HG03571 (cell line): Measurements from ENCODE around the gene LCMT2.
"Not testable (repeated sequence)": the region's sequence is repeated elsewhere in the genome, so short reads cannot be mapped to it uniquely, and the experiment has no call there.

ENCODE experiments used
- ATAC-seq: cut with Tn5 transposase; IDR thresholded peaks from one replicate; pipeline ENCODE4 v1.9.1; 2021; ENCODE audit not compliant: unreplicated experiment

The LCMT2 gene

DNA sequence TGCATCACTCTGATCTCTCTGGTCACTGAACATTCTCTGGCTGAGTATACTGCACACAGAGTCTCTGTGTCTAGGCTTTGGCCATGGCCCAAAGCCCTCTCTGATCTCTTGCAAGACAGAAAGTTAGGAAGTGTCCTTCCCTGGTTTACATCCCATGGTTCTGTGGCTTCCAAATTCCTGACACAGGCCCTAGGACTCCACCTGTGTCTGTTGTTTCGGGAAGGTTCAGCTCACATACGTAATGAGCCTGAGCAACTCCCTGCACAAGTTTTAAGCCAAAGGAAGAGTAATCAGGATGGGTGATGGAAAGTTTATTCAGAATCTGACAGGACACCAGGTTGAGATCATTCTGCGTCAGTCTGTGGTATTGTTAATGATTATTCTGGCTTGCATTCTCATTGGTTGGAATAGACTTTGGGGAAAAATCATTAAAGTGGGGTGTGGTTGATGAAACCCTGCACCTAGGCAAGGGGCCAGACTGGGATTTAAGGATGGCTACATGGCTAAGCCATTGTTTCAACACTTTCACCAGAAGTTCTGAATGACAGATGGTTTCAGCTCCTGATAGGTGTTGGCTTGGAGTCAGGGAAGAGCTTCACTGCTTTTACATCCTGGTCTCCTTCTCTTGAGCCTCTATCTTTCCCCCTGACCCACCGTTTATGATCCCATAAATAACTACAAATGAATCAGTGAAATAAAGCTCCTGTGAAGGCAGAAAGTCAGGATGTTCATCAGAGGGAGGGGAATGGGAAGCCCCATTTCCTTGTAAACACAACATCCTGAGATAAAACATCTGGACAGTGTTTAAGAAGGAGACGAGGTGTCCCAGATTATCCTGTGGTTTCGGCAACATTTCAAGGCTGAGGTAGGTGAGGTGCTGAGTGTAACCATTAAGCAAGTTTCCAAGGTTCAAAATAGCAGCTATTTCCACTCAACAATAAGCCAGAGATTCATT lies 14.1 kb downstream of the LCMT2 start:
- ATAC-seq, result no peak

DNA sequence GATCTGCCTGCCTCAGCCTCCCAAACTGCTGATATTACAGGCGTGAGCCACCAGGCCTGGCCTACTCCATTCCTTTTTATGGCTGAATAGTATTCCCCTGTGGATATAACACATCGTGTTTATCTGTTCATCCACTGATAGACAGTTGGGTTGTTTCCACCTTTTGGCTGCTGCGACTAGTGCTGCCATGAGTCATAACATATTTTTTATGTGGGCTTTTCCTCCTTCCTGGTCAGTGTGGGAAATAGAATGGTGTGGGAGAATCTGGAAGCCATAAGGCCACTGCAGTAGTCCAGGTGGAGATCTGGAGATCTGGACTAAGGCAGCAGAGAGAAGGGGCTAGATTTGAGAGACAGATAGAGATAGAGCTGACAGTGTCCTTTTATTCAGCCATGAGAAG lies 16.2 kb downstream of the LCMT2 start:
- ATAC-seq, result no peak

DNA sequence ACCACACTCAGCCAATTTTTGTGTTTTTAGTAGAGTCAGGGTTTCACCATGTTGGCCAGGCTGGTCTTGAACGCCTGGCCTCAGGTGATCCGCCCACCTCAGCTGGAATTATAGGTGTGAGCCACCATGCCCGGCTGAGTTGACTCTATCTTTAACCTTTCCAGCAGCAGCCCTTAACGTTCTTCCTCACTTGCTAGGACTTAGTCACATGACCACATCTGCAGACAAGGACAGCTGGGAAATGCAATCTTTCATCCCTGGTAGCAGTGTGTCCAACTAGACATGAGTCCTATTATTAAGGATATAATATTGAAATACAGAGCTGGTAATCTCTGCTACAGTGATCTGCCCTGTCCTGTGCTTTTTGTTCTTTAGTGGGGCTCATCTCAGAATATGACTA lies 18.0 kb downstream of the LCMT2 start:
- no peak for ATAC-seq

DNA sequence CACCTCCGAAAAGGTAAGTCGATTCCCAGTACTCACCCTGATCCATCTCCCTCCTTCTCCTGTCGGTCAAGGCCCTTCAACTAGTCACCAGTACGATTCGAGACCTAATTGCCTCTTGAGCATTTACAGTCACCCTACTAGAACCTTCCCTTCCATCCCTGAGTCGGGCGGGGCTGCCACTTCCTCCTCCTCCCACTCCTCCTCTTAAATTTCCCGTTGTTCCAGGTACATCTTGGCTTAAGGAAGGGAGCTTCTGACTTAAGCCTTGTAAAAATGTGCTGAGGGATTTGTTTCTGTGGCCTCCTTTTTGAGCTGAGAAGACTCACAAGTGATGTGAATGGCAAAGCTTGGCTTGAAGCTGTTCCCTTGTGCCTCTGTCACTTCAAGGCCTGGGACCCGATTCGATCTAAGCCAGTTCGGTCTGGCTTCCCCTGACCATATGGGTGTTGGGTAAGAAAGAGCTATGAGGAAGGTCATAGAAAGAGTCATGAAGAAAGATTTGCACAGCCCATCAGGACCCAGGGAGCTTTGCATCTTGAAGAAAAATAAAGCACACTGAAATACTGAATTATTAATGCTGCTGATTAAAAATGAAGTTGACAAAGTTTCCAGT lies 28.1 kb downstream of the LCMT2 start, which contains the start of gene TGM7:
Gene TGM7 (minus strand): TSS at position 51 of the 613 bp plus-strand sequence.
- ATAC-seq, result no peak

DNA sequence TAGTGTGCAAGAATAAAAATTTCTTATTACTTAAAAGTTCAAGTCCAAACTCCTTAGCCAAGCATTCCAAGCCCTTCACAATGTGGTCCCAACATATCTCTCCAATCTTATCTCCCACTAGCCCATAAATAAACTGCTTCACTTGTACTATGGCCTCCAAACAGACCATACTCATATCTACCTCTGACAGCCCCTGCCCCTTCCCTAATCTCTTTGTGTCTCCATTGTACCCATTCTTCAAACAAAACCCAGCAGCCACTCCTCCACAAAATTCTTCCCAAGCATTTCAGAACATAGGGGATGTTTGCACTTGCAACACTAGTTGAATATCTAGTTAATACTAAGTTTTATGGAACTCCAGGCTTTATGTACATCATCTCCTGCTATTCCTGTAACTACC lies 30.5 kb downstream of the LCMT2 start:
- no peak for ATAC-seq

DNA sequence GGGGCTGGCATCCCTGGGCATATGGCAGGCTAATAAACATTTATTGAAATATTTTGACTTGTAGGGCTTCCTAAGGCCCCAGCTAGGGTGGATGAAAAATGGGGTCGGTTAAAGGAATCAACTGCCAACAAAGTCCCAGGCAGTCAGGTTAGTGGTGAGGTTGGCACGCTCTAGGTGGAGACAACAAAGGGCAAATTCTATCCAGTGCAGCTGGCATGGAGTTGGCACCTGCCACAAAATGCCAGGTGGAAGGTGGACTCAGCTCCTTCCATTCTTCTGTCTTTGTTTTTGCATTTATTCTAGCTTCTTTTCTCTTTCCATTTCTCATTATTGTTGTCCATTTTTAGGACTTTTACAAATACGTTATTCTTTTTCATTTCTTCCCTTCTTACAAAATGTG lies 31.0 kb downstream of the LCMT2 start:
- ATAC-seq, result no peak

DNA sequence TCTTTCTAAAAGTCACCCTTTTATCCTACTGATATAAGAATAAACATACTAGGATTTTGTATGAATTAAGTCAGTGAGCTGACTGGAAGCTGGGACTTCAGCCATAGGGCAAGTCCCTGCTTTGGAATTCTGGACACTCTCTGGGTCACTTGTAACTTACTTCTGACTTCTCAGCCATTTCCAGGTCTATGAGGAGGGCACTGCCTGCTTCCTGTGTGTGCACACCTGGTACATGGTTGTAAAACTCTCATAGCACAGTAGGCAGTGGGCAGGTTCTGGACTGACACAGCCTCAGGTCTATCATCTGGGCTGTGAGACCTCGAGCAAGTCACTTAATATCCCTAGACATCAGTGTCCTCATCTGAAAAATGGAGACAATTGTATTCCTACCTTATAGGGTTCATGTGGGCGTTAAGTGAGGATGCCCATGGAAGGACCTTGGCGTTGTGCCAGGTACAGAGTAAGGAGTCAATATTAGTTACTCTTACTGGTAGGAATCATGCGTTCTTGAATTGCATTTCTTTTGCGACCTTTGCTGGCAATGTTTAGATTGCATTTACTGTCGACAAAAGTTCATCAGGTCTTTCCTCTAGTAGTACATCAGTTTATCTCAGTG lies 36.2 kb downstream of the LCMT2 start:
- ATAC-seq, result no peak

DNA sequence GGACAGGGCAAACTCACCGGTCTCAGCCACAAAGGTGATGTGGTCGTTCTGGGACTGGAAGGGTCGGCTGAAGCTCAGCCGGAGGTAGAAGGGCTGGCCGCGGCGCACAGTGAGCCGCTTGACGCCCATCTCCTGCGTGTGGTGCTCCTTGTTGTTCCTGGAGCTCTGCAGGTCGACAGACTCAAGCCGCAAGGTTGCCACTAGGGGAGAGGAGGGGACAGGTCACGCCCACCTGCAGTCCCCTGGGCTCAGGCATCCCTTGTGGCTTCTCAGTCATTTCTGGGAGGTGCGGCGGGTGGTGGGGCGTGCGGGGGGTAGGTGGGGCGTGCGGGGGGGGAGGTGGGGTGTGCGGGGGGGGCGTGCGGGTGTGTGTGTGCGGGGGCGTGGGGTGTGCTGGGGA lies 36.9 kb downstream of the LCMT2 start:
- ATAC-seq, result no peak

DNA sequence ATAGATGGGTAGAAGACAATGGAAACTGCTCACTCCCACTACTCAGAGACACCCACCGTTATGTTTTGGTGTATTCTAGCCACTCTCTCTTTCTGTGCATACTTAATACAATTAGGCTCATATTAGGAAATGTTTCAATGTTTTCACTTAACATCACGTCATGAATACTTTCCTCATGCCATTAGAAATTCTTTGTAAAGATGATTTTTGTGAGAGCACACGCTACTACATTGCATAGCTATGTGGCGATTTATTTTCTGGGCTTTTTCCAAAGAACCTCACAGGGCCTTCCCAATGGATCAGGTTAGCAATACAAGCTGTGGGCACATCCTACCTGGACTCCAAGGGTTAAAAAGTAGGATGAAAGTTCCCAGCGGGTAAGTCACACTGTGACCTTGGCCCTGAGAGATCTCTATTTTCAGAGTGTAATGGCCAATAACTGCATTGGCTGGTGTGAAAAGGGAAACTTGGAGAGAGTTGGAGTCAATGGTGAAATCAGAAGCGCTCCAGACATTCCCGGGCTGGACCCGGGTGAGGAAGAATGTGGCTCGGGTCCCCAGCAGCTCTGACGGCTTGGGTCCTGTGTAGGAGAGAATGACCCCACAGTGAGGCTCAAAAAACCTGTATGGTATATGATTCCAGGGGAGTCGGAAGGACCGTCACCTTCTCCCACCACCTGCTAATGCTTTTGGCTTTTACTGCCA lies 37.8 kb downstream of the LCMT2 start:
- ATAC-seq, result no peak

DNA sequence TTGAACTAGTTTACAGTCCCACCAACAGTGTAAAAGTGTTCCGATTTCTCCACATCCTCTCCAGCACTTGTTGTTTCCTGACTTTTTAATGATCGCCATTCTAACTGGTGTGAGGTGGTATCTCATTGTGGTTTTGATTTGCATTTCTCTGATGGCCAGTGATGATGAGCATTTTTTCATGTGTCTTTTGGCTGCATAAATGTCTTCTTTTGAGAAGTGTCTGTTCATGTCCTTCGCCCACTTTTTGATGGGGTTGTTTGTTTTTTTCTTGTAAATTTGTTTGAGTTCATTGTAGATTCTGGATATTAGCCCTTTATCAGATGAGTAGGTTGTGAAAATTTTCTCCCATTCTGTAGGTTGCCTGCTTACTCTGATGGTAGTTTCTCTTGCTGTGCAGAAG lies 40.7 kb downstream of the LCMT2 start:
- not testable (repeated sequence) for ATAC-seq

DNA sequence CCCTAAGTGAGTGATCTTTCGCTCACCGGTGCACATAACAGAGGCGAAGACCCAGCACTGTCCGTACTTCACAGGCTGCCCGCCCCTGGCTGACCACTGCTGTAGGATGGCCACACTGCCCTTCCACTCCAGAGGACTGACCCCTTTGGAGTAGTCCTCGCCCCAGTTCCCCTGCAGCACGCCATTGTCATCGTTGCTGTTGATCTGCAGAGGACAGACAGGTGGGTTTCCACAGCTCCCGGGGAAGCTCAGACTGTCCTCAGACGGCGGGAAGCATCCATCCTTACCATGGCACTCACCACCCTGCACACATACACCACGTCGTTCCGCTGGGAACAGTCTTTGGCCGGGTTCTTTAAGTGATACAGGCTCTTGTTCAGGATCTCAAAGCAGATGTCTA lies 43.1 kb downstream of the LCMT2 start:
- no peak for ATAC-seq

DNA sequence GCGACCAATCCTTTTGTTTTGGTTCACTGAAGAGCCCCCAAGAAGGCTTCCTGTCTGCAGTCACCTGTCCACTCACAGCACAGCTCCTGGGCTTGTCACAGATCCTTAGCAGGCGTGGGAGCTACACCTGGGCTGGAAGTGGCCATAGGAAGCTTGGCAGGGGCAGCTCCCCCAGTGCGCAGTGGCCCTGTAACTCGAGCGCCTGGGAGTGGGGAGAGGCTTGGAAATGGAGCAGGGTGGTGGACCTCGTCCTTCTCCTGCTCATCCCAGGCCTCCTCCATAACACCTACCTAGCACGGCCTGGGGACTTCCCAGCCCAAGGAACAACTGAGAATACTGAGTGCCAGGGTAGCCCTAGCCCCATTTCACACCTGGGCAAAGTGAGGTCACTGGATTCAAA lies 44.3 kb downstream of the LCMT2 start:
- no peak for ATAC-seq

DNA sequence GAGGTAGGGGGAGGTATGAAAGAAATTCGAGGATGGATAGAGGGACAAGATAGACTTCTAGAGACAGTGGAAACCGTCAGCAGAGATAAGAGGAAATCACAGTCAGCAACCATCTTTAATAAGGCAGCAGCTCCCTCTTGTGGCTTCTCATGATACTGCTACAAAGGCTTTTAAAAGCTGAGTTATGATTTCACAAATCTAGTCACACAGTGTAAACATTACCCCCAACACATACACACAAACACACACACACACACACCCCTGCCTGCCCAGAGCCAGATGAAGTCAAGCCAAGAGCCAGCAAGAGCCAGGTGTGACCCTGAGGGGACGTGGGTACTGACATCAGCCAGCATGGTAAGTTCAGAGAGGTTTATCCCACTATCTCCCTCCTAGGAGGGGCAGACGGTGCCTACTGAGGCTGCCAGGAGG lies 44.8 kb downstream of the LCMT2 start:
- no peak for ATAC-seq

DNA sequence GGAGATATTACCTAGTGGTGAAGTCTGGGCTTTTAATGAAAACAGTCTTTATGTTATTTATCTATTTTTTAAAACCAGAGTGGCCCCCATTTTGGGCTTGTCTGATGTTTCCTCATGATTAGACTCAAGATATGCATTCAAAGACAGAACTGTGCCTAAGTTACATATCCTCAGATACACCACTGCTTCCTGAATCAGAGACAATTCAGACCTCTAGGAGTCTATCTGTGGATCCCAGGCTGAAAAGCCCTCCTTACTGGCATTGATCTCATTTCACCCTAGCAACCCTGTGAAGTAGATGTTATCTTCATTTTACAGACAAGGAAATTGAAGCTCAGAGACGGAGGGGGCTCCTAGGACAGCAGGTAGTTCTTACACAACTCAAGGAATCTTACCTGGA lies 46.8 kb downstream of the LCMT2 start:
- no peak for ATAC-seq

DNA sequence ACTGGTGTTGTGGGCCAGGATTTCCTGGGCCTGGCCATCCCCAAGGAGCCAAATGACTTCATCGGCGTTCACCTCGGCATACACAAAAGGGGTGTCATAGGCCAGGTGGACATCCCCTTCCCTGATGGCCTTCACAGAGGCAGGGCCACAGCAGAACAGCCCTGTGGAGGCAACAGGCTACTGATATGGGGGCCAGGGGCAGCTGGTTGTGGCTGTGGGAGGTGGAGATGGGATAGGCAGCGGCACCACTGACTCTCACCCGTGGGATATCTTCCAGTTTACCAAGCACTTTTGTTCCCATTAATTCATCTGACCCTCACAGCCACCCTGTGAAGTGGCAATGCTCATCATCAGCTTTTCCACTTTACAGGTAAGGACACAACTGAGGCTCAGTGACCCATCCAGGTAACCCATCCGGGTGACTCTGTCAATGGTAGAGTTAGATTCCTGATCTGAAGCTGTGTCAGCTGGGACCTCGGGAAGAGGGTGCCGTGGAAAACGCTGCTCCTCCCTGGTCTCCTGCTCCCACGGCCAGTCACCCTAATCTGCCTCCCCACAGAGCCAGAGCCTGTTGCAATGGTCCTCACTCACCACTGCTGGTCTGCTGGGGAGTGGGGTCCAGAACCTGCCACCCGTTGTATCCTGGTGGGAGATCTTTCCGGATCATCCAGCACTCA lies 48.3 kb downstream of the LCMT2 start:
- ATAC-seq, result no peak

DNA sequence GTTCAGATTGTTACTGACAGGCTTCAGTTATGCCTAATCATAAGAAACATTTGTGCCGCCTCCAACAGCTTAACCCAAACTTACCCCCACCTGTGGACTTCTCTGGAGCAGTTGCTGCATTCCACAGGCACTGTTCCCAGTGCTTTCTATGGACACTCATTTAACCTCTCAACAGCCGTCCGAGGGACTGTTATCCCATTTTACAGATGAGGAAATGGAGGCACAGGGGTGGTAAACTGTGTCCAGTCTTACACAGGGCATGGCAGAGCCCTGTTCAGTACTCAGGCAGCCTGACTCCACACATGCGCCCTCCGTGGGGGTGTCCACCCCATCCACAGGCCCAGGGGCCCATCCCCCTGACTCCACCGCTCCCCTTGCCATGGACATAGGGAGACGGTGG lies 49.4 kb downstream of the LCMT2 start:
- ATAC-seq, result no peak

DNA sequence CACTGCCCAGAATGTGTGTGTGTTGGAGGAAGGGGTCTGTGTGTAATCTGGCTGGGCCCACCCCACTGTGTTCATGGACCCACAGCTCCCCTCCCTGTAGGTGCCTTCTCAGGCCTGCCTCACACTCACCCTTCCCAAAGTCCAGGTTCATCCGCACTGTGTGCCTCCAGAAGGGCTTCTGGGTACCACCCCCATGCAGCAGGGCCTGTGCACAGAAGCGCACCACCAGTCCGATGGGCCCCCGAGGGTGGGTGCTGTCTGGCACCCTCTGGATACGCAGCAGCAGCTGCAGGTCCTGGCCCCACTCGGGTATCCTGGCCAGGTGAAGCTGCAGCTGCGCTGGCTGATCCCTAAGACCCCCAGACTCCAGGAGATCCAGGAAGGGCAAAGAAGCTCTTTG lies 50.9 kb downstream of the LCMT2 start:
- ATAC-seq, result no peak

DNA sequence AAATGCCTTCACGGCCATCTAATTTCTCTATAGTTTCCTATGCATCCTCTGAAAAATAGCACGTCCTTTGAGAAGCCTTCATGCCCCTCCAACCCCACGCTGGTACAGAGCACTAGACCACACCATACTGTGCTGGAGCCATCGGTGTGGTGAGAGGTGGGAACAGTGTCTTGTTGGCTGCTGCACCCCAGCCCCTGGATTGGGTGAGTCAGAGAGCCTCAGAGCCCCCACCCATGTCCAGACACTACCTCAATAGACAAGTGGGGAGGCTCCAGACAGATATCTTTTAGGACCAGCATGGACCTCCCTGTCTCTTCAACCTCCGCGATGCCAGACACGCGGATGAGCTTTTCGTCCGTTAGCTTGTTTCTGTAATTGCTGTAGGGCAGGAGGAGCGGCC lies 51.5 kb downstream of the LCMT2 start:
- no peak for ATAC-seq

DNA sequence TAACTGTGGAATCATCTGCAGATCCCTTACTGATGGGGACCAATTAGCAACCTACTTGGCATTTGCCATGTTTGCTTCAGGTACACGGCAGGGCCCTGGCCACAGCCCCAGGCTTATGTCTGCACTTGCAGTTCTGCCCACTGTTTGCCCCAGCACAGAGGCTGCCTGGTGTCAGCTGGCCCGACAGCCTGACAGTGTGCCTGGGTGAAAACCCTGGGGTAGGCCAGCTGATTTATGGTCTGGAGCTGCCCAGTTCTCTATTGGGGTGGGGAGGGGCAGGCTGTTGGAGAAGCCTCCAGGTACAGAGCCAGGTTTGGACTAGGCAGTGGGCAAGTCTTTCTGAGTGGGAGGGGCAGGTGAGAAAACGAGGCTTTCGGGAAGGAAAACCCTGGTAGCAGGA lies 52.5 kb downstream of the LCMT2 start:
- ATAC-seq, result no peak

DNA sequence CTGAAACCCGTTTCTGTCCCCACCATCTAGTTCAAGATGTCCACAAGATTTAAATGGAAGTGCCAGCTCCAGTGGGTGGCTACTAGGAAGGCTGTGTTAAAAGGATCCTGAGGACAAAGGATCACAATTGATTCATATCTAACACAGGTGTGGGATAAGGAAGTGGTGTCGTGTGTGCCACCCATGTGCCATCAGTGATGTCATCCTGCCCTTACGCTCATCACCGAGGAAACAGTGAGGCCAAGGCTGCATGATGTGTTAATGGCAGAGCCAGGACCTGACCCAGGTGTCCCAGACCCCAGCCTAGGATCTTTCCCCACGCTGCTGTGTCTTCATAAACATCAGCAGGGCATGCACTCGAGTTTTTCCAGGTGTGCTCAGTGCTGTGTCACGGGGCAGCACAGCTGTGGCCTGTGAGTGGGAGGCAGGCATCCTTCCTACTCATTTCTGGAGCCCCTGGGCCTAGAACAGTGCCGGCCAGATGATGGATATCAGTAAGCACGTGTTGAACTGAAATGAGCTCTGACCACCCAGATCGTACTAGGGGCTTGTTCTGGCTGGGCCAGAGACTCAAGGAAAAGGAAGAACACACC lies 53.0 kb downstream of the LCMT2 start:
- ATAC-seq, result no peak
